Activated T-cell treated with anti-CD3 and anti-CD28 coated beads, Interleukin-2, amount 50 U/mL, for 72 hours (primary cell): ENCODE results near the gene RUVBL2. TPM values are rescaled to one million over a fixed set of nuclear protein-coding genes. Genes with fewer than 3 reads are reported as not detected.
A peak's percentile ranks its signal among the peaks of the same experiment; 100 is the strongest.

ENCODE experiments used
- ATAC-seq, 2 donors: fragments of 150-1000 bp; cut with Tn5 transposase; replicated peaks in 1 of 2; 2 replicates each; pipeline ENCODE4 v1.10.0; 2021; ENCODE audit warnings: moderate library complexity in 2 of 2, mild to moderate bottlenecking in 1 of 2
- DNase-seq, 2 donors: peaks; one replicate each; pipeline ENCODE4 v3.0.0; 2021 to 2022; ENCODE audit warnings: mixed read lengths in 1 of 2
- H3K27ac Mint-ChIP-seq: one replicate; pipeline ENCODE4 v1.8.0; 2022; ENCODE audit warnings: mild to moderate bottlenecking, moderate library complexity, mixed read lengths
- H3K27me3 Mint-ChIP-seq: one replicate; pipeline ENCODE4 v1.8.0; 2022; ENCODE audit warnings: low read depth, mixed read lengths
- H3K36me3 Mint-ChIP-seq, 2 donors: one replicate each; pipeline ENCODE4 v1.8.0; 2022; ENCODE audit warnings: mixed read lengths in 2 of 2, mild to moderate bottlenecking in 1 of 2; ENCODE audit not compliant: insufficient read depth in 2 of 2
- H3K4me1 Mint-ChIP-seq: one replicate; pipeline ENCODE4 v1.8.0; 2022; ENCODE audit warnings: low read depth, mixed read lengths
- H3K4me3 Mint-ChIP-seq, 2 donors: one replicate each; pipeline ENCODE4 v1.8.0; 2022; ENCODE audit warnings: mild to moderate bottlenecking in 2 of 2, mixed read lengths in 2 of 2, moderate library complexity in 2 of 2
- H3K9me3 Mint-ChIP-seq, 2 donors: one replicate each; pipeline ENCODE4 v1.8.0; 2022; ENCODE audit warnings: mixed read lengths in 2 of 2
- total RNA-seq, 2 donors: library from RNA; stranded (reverse); gene quantifications; one replicate each; pipeline ENCODE4 v1.2.3, GENCODE V29; 2022

The RUVBL2 gene
- total RNA-seq, 2 donors from 2014 or later = 83.4 to 92.5 TPM

- no peak for ATAC-seq
- Mint-ChIP-seq H3K4me1 (peaks cover 20% of the 10 kb centered on the region), H3K36me3 (peaks cover 3 to 5% of the 10 kb centered on the region in 2 donors), H3K27me3 (no peaks in the 10 kb centered on the region), H3K27ac (no peak overlapping the region), H3K4me3 (no peak overlapping the region), H3K9me3 (no peaks in the 10 kb centered on the region)
- no peak for DNase-seq
Measured at GRCh38 chr19:48986211-48986610, 7.5 kb upstream of the RUVBL2 start.

GRCh38 chr19:48987323-48987722 lies 6.4 kb upstream of the RUVBL2 start:
- no peak for DNase-seq
- H3K4me1 Mint-ChIP-seq = peaks cover 27% of the 10 kb centered on the region
- no peaks in the 10 kb centered on the region for H3K9me3 Mint-ChIP-seq
- no peak overlapping the region for H3K27ac Mint-ChIP-seq
- no peak overlapping the region for H3K4me3 Mint-ChIP-seq
- peaks cover 3 to 5% of the 10 kb centered on the region in 2 donors for H3K36me3 Mint-ChIP-seq
- ATAC-seq = no peak
- H3K27me3 Mint-ChIP-seq = no peaks in the 10 kb centered on the region

- ATAC-seq = no peak
- Mint-ChIP-seq H3K27ac (peak overlapping the region; percentile 10), H3K27me3 (no peaks in the 10 kb centered on the region), H3K4me1 (peaks cover 30% of the 10 kb centered on the region), H3K36me3 (peaks cover 3 to 5% of the 10 kb centered on the region in 2 donors), H3K9me3 (no peaks in the 10 kb centered on the region), H3K4me3 (no peak overlapping the region)
- DNase-seq = no peak
Measured at GRCh38 chr19:48988286-48988685, 5.4 kb upstream of the RUVBL2 start.

GRCh38 chr19:48988860-48989259 lies 4.8 kb upstream of the RUVBL2 start:
- Mint-ChIP-seq H3K27ac (no peak overlapping the region), H3K27me3 (no peaks in the 10 kb centered on the region), H3K4me1 (peaks cover 34% of the 10 kb centered on the region), H3K4me3 (no peak overlapping the region), H3K9me3 (no peaks in the 10 kb centered on the region), H3K36me3 (peaks cover 5 to 7% of the 10 kb centered on the region in 2 donors)
- DNase-seq (no peak), ATAC-seq (no peak)

GRCh38 chr19:48989701-48990291 lies 3.9 kb upstream of the RUVBL2 start:
- DNase-seq (no peak), ATAC-seq (no peak)
- Mint-ChIP-seq H3K9me3 (no peaks in the 10 kb centered on the region), H3K4me1 (peaks cover 43% of the 10 kb centered on the region), H3K27me3 (no peaks in the 10 kb centered on the region), H3K36me3 (peaks cover 6 to 7% of the 10 kb centered on the region in 2 donors), H3K4me3 (no peak overlapping the region), H3K27ac (no peak overlapping the region)

GRCh38 chr19:48990400-48990799 lies 3.3 kb upstream of the RUVBL2 start:
- no peak for ATAC-seq
- H3K4me1 Mint-ChIP-seq = peaks cover 49% of the 10 kb centered on the region
- peaks cover 7 to 8% of the 10 kb centered on the region in 2 donors for H3K36me3 Mint-ChIP-seq
- no peaks in the 10 kb centered on the region for H3K9me3 Mint-ChIP-seq
- H3K27me3 Mint-ChIP-seq = no peaks in the 10 kb centered on the region
- no peak overlapping the region for H3K27ac Mint-ChIP-seq
- DNase-seq = no peak
- H3K4me3 Mint-ChIP-seq = no peak overlapping the region

- Mint-ChIP-seq H3K4me1 (peaks cover 51% of the 10 kb centered on the region), H3K36me3 (peaks cover 7 to 8% of the 10 kb centered on the region in 2 donors), H3K27ac (no peak overlapping the region)
Measured at GRCh38 chr19:48991011-48991609, 2.6 kb upstream of the RUVBL2 start.

GRCh38 chr19:48991873-48992580 lies 1.7 kb upstream of the RUVBL2 start:
- no peaks in the 10 kb centered on the region for H3K9me3 Mint-ChIP-seq
- DNase-seq (no peak), ATAC-seq (no peak)
- peaks cover 7 to 8% of the 10 kb centered on the region in 2 donors for H3K36me3 Mint-ChIP-seq
- peak overlapping the region; percentile 90 to 99 for H3K4me3 Mint-ChIP-seq
- H3K27ac Mint-ChIP-seq = peak overlapping the region; percentile 34
- no peaks in the 10 kb centered on the region for H3K27me3 Mint-ChIP-seq
- peaks cover 50% of the 10 kb centered on the region for H3K4me1 Mint-ChIP-seq

More at GRCh38 chr19:48991011-48991609, 2.6 kb upstream of the RUVBL2 start:
- DNase-seq (no peak), ATAC-seq (no peak)
- Mint-ChIP-seq H3K4me3 (no peak overlapping the region), H3K9me3 (no peaks in the 10 kb centered on the region), H3K27me3 (no peaks in the 10 kb centered on the region)

GRCh38 chr19:48992581-48993174 lies 1.0 kb upstream of the RUVBL2 start:
- H3K4me1 Mint-ChIP-seq = peaks cover 46% of the 10 kb centered on the region
- no peak for ATAC-seq
- peaks cover 7% of the 10 kb centered on the region in 2 donors for H3K36me3 Mint-ChIP-seq
- H3K27ac Mint-ChIP-seq = peak overlapping the region; percentile 34
- H3K9me3 Mint-ChIP-seq = no peaks in the 10 kb centered on the region
- H3K4me3 Mint-ChIP-seq = peak overlapping the region; percentile 90 to 99
- no peaks in the 10 kb centered on the region for H3K27me3 Mint-ChIP-seq
- DNase-seq = peak; percentile 37

GRCh38 chr19:48994035-48994386 lies 324 bp downstream of the RUVBL2 start:
- peak overlapping the region; percentile 91 for H3K27ac Mint-ChIP-seq
- H3K27me3 Mint-ChIP-seq = no peaks in the 10 kb centered on the region
- H3K4me1 Mint-ChIP-seq = peaks cover 46% of the 10 kb centered on the region
- H3K36me3 Mint-ChIP-seq = peaks cover 2 to 7% of the 10 kb centered on the region in 2 donors
- no peaks in the 10 kb centered on the region for H3K9me3 Mint-ChIP-seq
- ATAC-seq (no peak), DNase-seq (no peak)
- H3K4me3 Mint-ChIP-seq = peak overlapping the region; percentile 90 to 99

GRCh38 chr19:48997972-48998371 lies 4.3 kb downstream of the RUVBL2 start:
- ATAC-seq (no peak), DNase-seq (peak; percentile 65 to 73)
- Mint-ChIP-seq H3K36me3 (peaks cover 3 to 7% of the 10 kb centered on the region in 2 donors), H3K9me3 (no peaks in the 10 kb centered on the region), H3K4me1 (peaks cover 39% of the 10 kb centered on the region), H3K27ac (no peak overlapping the region), H3K4me3 (no peak overlapping the region), H3K27me3 (no peaks in the 10 kb centered on the region)

- Mint-ChIP-seq H3K27me3 (no peaks in the 10 kb centered on the region), H3K36me3 (peaks cover 1 to 10% of the 10 kb centered on the region in 2 donors), H3K4me3 (no peak overlapping the region), H3K4me1 (peaks cover 26% of the 10 kb centered on the region), H3K27ac (no peak overlapping the region), H3K9me3 (no peaks in the 10 kb centered on the region)
- ATAC-seq (peak; percentile 73 to 88), DNase-seq (peak; percentile 67 to 71)
Measured at GRCh38 chr19:48999481-49000325, 6.0 kb downstream of the RUVBL2 start.
